ENCODE measurements around the gene UCHL3. TPM values are rescaled to one million over a fixed set of nuclear protein-coding genes. Genes with fewer than 3 reads are reported as not detected.

UCHL3 gene
- total and polyA plus RNA-seq, 2 of the 8 experiments (the other 6 are each of a cell fraction or from before 2014, with no cell fraction given) = 33.0 to 61.1 TPM

GRCh38 chr13:75533861-75534260 lies 15.7 kb upstream of the UCHL3 start:
- no peaks in the 10 kb centered on the region for H4K20me1 ChIP-seq (replicated peaks in 1 of 2; ENCODE audit: control insufficient read depth in 1 of 2, insufficient read depth in 2 of 2, low read length in 2 of 2)
- H3K79me1 ChIP-seq (ENCODE audit: low read depth, low read length) = peaks cover 4% of the 10 kb centered on the region; the same call in 1 of the 2 replicates
- WGBS, 2 experiments (ENCODE audit: extremely low coverage in 1 of 2, insufficient coverage in 1 of 2, insufficient read length in 1 of 2, insufficient replicate concordance in 2 of 2, low coverage in 1 of 2, low lambda C conversion rate in 2 of 2, missing lambda C conversion rate in 1 of 2) = 100% methylated on average over 1 of the region's 1 CpG; no CpG with 5 or more reads in 1 of the 2 experiments
- H2BK20ac ChIP-seq (ENCODE audit: low read length) = no peak overlapping the region
- H3K27ac ChIP-seq (ENCODE audit: low read depth, low read length) = no peak overlapping the region
- no peak overlapping the region for H2AFZ ChIP-seq (ENCODE audit: low read length)
- no peak overlapping the region for H3K23ac ChIP-seq (ENCODE audit: insufficient read length)
- H3K4me3 ChIP-seq (ENCODE audit: extremely low read depth in 1 of 4, insufficient read depth in 2 of 4, low read depth in 3 of 4, low read length in 4 of 4) = no peak overlapping the region
- no peak overlapping the region for H3K4me2 ChIP-seq (ENCODE audit: insufficient read depth in 1 of 2, low read depth in 2 of 2, low read length in 2 of 2)
- DNase-seq (ENCODE audit: low read depth in 1 of 2, low spot score in 2 of 2) (no peak), FAIRE-seq (no peak)
- no peak overlapping the region for H2BK120ac ChIP-seq (replicated peaks; ENCODE audit: low read depth, low read length)
- H3K4ac ChIP-seq (replicated peaks; ENCODE audit: insufficient read length, low read depth, low read length) = no peak overlapping the region
- no peak overlapping the region for H3K9ac ChIP-seq (replicated peaks in 1 of 4; ENCODE audit: extremely low read depth in 1 of 4, low read depth in 3 of 4, low read length in 3 of 4)
- TF ChIP-seq TAF1 (IDR thresholded peaks at IDR 0.05; ENCODE audit: low read depth, low read length) (no peak), CBX8 (IDR thresholded peaks at IDR 0.05; ENCODE audit: borderline replicate concordance, low read depth, low read length) (no peak), TAF7 (optimal IDR thresholded peaks at IDR 0.05; ENCODE audit: borderline replicate concordance, low read depth, low read length) (no peak)
- no peak overlapping the region for H4K5ac ChIP-seq (ENCODE audit: insufficient read length, low read depth, low read length)
- H2BK15ac ChIP-seq (ENCODE audit: low read length) = no peak overlapping the region
- H3K4me1 ChIP-seq (replicated peaks in 1 of 4; ENCODE audit: control insufficient read depth in 3 of 4, insufficient read depth in 4 of 4, low read length in 3 of 4) = peaks cover 0 to 5% (median 0%) of the 10 kb centered on the region in 4 experiments; a peak in 1 of 7 replicates
- no peak overlapping the region for H4K91ac ChIP-seq (replicated peaks; ENCODE audit: insufficient read length, low read length)
- no peak overlapping the region for H3K56ac ChIP-seq (replicated peaks; ENCODE audit: insufficient read length, low read depth, low read length)
- H2AK5ac ChIP-seq (ENCODE audit: low read depth, low read length) = no peak overlapping the region
- no peak overlapping the region for H2BK5ac ChIP-seq (ENCODE audit: low read depth, low read length)
- peaks cover 0 to 25% of the 10 kb centered on the region in 2 experiments; a peak in 2 of 4 replicates for H3K79me2 ChIP-seq (ENCODE audit: control insufficient read depth in 1 of 2, insufficient read depth in 2 of 2, low read length in 2 of 2)
- no peak overlapping the region for H2BK12ac ChIP-seq (ENCODE audit: low read depth, low read length)
- ChIA-PET CTCF (ENCODE audit: partially characterized antibody) (interaction anchor here (1.1 to 1.4 kb wide), 2 partner anchors 13 to 52 kb away, joined by 3 to 5 read pairs; partner anchors contain the start of gene TBC1D4), POLR2A (ENCODE audit: partially characterized antibody) (interaction anchor here (0.6 kb wide), 1 partner anchor 177 kb away, joined by 3 read pairs; no protein-coding TSS in a partner anchor)
- no peaks in the 10 kb centered on the region for H3K27me3 ChIP-seq (replicated peaks in 1 of 4; ENCODE audit: control insufficient read depth in 3 of 4, extremely low read depth in 1 of 4, insufficient read depth in 3 of 4, low read length in 3 of 4)
- no peak overlapping the region for H4K8ac ChIP-seq (ENCODE audit: extremely low read depth, insufficient read depth, low read length)
- H3K9me3 ChIP-seq (ENCODE audit: insufficient read depth in 2 of 2, low read depth in 1 of 2, low read length in 1 of 2) = no peaks in the 10 kb centered on the region
- H3K14ac ChIP-seq (ENCODE audit: insufficient read length) = no peak overlapping the region
- H3K18ac ChIP-seq (ENCODE audit: extremely low read depth, low read length) = no peak overlapping the region
- H3K36me3 ChIP-seq (ENCODE audit: control insufficient read depth in 2 of 4, insufficient read depth in 4 of 4, low read length in 3 of 4) = peaks cover 0 to 35% (median 9%) of the 10 kb centered on the region in 4 experiments; a peak in 6 of 8 replicates
- no peaks in the 10 kb centered on the region; the same call in 1 of the 2 replicates for H3K23me2 ChIP-seq (ENCODE audit: low read depth, low read length)

Measured in H1 (cell line).